Smooth muscle cell (in vitro differentiated cells): Measurements from ENCODE around the gene ALG12. TPM values are rescaled to one million over a fixed set of nuclear protein-coding genes. Genes with fewer than 3 reads are reported as not detected.

Experiments used
- DNase-seq: peaks from one replicate; lab custom pipeline; 2025; ENCODE audit not compliant: unreplicated experiment; lab: John Stamatoyannopoulos, UW
- H2AFZ ChIP-seq: fragments of 200-600 bp; sonication (generic); 2 replicates; pipeline ENCODE4 v1.6.0; 2016; ENCODE audit warnings: antibody characterized with exemption, low read depth, mild to moderate bottlenecking
- H3F3A ChIP-seq: fragments of 200-600 bp; sonication (generic); 2 replicates; pipeline ENCODE4 v1.6.0; 2017; ENCODE audit warnings: antibody characterized with exemption, low read depth
- H3K27ac ChIP-seq: fragments of 200-600 bp; sonication (generic); 2 replicates; pipeline ENCODE4 v1.5.1; 2016; ENCODE audit warnings: low read depth, mild to moderate bottlenecking
- H3K27me3 ChIP-seq: fragments of 200-600 bp; sonication (generic); 2 replicates; pipeline ENCODE4 v1.6.1; 2016; ENCODE audit warnings: low read depth, mild to moderate bottlenecking
- H3K36me3 ChIP-seq: fragments of 200-600 bp; sonication (generic); 2 replicates; pipeline ENCODE4 v1.5.1; 2016; ENCODE audit warnings: low read depth
- H3K4me1 ChIP-seq: fragments of 200-600 bp; sonication (generic); 2 replicates; pipeline ENCODE4 v1.5.1; 2016; ENCODE audit warnings: low read depth
- H3K4me2 ChIP-seq: fragments of 200-600 bp; sonication (generic); 2 replicates; pipeline ENCODE4 v1.6.0; 2016; ENCODE audit warnings: mild to moderate bottlenecking
- H3K4me3 ChIP-seq: fragments of 200-600 bp; sonication (generic); 2 replicates; pipeline ENCODE4 v1.5.1; 2016; ENCODE audit warnings: mild to moderate bottlenecking
- H3K79me2 ChIP-seq: fragments of 200-600 bp; sonication (generic); 2 replicates; pipeline ENCODE4 v1.6.0; 2016; ENCODE audit warnings: low read depth, mild to moderate bottlenecking
- H3K9ac ChIP-seq: fragments of 200-600 bp; sonication (generic); 2 replicates; pipeline ENCODE4 v1.6.0; 2016; ENCODE audit warnings: low read depth
- H3K9me3 ChIP-seq: fragments of 200-600 bp; sonication (generic); replicated peaks from 2 replicates; pipeline ENCODE4 v1.5.1; 2016; ENCODE audit warnings: low read depth
- H4K20me1 ChIP-seq: fragments of 200-600 bp; sonication (generic); 2 replicates; pipeline ENCODE4 v1.6.0; 2016; ENCODE audit warnings: low read depth
- CTCF ChIP-seq: fragments of 200-600 bp; sonication (generic); IDR thresholded peaks from 2 replicates; pipeline ENCODE4 v1.5.1; 2017; ENCODE audit warnings: borderline replicate concordance, mild to moderate bottlenecking, antibody characterized with exemption; ENCODE audit not compliant: insufficient read depth, poor library complexity, severe bottlenecking
- WGBS: methylation state at CpG from one replicate; pipeline ENCODE4 v1.1.7; 2016; ENCODE audit warnings: low lambda C conversion rate; 5-methylcytosine and 5-hydroxymethylcytosine counted together
- polyA plus RNA-seq: library from polyadenylated mRNA; unstranded; fragments of >200 nt; fragmentation: Nextera tagmentation; extraction: Ambion mirVana; gene quantifications from 2 replicates; pipeline ENCODE4 v1.2.1, GENCODE V29; 2016
- total RNA-seq: library from RNA; depleted of rRNA; stranded (reverse); fragments of >200 nt; gene quantifications from 2 replicates; pipeline ENCODE4 v1.2.3, GENCODE V29; 2014

Gene ALG12
- total and polyA plus RNA-seq, 2 experiments from 2014 or later = 13.9 to 42.7 TPM

- H3K36me3 ChIP-seq = no peaks in the 10 kb centered on the region
Observed at GRCh38 chr22:49966041-49966773, 48.0 kb upstream of the ALG12 start.

GRCh38 chr22:49965091-49966040, 47.1 kb upstream of the ALG12 start:
- Histone ChIP-seq H3K4me2 (no peak overlapping the region), H3K4me3 (no peak overlapping the region), H3K36me3 (no peaks in the 10 kb centered on the region), H3K27me3 (no peaks in the 10 kb centered on the region), H3K9ac (no peak overlapping the region), H3K9me3 (no peaks in the 10 kb centered on the region), H2AFZ (no peak overlapping the region), H3F3A (no peaks in the 10 kb centered on the region), H3K4me1 (peaks cover 8% of the 10 kb centered on the region), H3K79me2 (peaks cover 33% of the 10 kb centered on the region), H3K27ac (peak overlapping the region; percentile 19), H4K20me1 (peaks cover 44% of the 10 kb centered on the region)
- no peak for DNase-seq
- TF ChIP-seq CTCF = no peak
- WGBS = 94% methylated on average over 21 of the region's 22 CpGs

More at GRCh38 chr22:49966041-49966773, 48.0 kb upstream of the ALG12 start:
- peak overlapping the region; percentile 52 for H3K27ac ChIP-seq
- H3K9me3 ChIP-seq = no peaks in the 10 kb centered on the region
- DNase-seq = no peak
- no peak overlapping the region for H3K4me3 ChIP-seq
- H3K4me1 ChIP-seq = peaks cover 8% of the 10 kb centered on the region
- no peak for TF ChIP-seq CTCF
- no peaks in the 10 kb centered on the region for H3K27me3 ChIP-seq
- H3K4me2 ChIP-seq = peak overlapping the region; percentile 43
- H4K20me1 ChIP-seq = peaks cover 41% of the 10 kb centered on the region
- 96% methylated on average over 11 of the region's 11 CpGs for WGBS
- no peaks in the 10 kb centered on the region for H3F3A ChIP-seq
- no peak overlapping the region for H2AFZ ChIP-seq
- no peak overlapping the region for H3K9ac ChIP-seq
- H3K79me2 ChIP-seq = peaks cover 31% of the 10 kb centered on the region

GRCh38 chr22:49964136-49965090, 46.2 kb upstream of the ALG12 start:
- H3K4me3 ChIP-seq = no peak overlapping the region
- H3K27ac ChIP-seq = peak overlapping the region; percentile 96
- DNase-seq = no peak
- WGBS = 94% methylated on average over 15 of the region's 19 CpGs
- peaks cover 33% of the 10 kb centered on the region for H3K79me2 ChIP-seq
- H3K4me1 ChIP-seq = peaks cover 8% of the 10 kb centered on the region
- H3F3A ChIP-seq = no peaks in the 10 kb centered on the region
- H3K27me3 ChIP-seq = no peaks in the 10 kb centered on the region
- no peak for TF ChIP-seq CTCF
- H3K9ac ChIP-seq = no peak overlapping the region
- H3K36me3 ChIP-seq = no peaks in the 10 kb centered on the region
- H4K20me1 ChIP-seq = peaks cover 44% of the 10 kb centered on the region
- H3K9me3 ChIP-seq = no peaks in the 10 kb centered on the region
- H3K4me2 ChIP-seq = no peak overlapping the region
- no peak overlapping the region for H2AFZ ChIP-seq
